NT2/D1 (cell line): Measurements from ENCODE around the gene ERCC6L2.

Experiments used
- YY1 ChIP-seq: IDR thresholded peaks from 2 replicates; pipeline ENCODE4 v1.6.1; 2011; ENCODE audit not compliant: insufficient read length, insufficient read depth
- ZNF274 ChIP-seq: IDR thresholded peaks from 2 replicates; pipeline ENCODE4 v1.6.1; 2011; ENCODE audit warnings: mild to moderate bottlenecking, low read depth, low read length

DNA sequence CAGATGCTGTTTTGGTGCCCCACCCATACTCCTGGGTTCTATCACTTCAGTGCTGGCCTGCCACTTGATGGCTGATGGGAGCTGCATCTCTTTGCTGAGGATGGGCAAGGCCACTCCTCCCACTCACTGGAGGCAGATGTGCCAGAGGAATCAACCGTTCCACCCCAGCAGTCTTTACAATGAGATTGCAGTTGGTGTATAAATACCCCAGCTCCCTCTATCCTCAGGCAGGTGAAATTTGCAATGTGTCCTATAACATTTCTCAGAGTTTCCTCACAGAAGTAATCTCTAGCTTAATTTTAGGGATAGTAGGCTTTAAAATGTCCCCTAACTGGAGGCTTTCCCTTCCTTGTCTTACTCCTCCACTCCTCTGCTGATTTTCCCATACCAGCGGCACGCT, 36.5 kb upstream of the ERCC6L2 start:
- TF ChIP-seq YY1 (no peak), ZNF274 (no peak)
